UCSD-AML1 (cell line): ENCODE results near the gene NANOS3.
A peak's percentile ranks its signal among the peaks of the same experiment; 100 is the strongest.
"Not testable (repeated sequence)": the region's sequence is repeated elsewhere in the genome, so short reads cannot be mapped to it uniquely, and the experiment has no call there.

Source experiments
- DNase-seq: peaks from one replicate; lab custom pipeline; 2025; ENCODE audit not compliant: unreplicated experiment; lab: John Stamatoyannopoulos, UW

Gene NANOS3

GRCh38 chr19:13918726-13919411, 41.9 kb downstream of the NANOS3 start:
- no peak for DNase-seq

- no peak for DNase-seq
These were observed 43.6 kb downstream of the NANOS3 start for GRCh38 chr19:13920524-13920923.

GRCh38 chr19:13920940-13921747, 44.2 kb downstream of the NANOS3 start:
- DNase-seq: peak; percentile 52

- not testable (repeated sequence) for DNase-seq
These were observed 45.2 kb downstream of the NANOS3 start for GRCh38 chr19:13922118-13922517.

- DNase-seq: no peak
These were observed 46.5 kb downstream of the NANOS3 start for GRCh38 chr19:13923194-13923987.

GRCh38 chr19:13926010-13926409, 49.1 kb downstream of the NANOS3 start:
- DNase-seq: no peak

- DNase-seq: peak; percentile 42
These were observed 49.8 kb downstream of the NANOS3 start for GRCh38 chr19:13926715-13927114.

- no peak for DNase-seq
These were observed 52.4 kb downstream of the NANOS3 start for GRCh38 chr19:13929340-13929739.

GRCh38 chr19:13929956-13930355, 53.0 kb downstream of the NANOS3 start:
- DNase-seq: no peak
